Measurements from ENCODE around the gene SLC6A16. TPM values are rescaled to one million over a fixed set of nuclear protein-coding genes. Genes with fewer than 3 reads are reported as not detected.
"Not testable (repeated sequence)": the region's sequence is repeated elsewhere in the genome, so short reads cannot be mapped to it uniquely, and the experiment has no call there.

Gene SLC6A16
- polyA plus RNA-seq, 4 donors, result 1.8 to 6.5 (median 3.2) TPM

- DNase-seq (ENCODE audit: low read depth in 4 of 4, low spot score in 2 of 4), result not testable (repeated sequence)
These were observed 7.9 kb upstream of the SLC6A16 start for GRCh38 chr19:49332691-49333417.

- no peak for DNase-seq (ENCODE audit: low read depth in 4 of 4, low spot score in 2 of 4)
These were observed 6.6 kb upstream of the SLC6A16 start for GRCh38 chr19:49331616-49332055.

DNA sequence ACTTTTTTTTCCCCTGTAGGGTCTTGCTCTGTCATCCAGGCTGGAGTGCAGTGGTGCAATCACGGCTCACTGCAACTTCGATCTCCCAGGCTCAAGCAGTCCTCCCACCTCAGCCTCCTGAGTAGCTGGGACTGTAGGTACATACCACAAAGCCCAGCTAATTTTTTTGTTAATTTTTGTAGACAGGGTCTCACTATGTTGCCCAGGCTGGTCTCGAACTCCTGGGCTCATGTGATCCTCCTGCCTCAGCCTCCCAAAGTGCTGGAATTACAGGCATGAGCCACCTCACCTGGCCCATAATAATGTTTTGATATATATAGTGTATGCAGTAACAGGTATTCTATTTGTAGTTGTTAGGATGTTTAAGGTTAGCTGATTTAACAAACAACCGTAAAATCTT, 6.2 kb upstream of the SLC6A16 start:
- not testable (repeated sequence) for DNase-seq (ENCODE audit: low read depth in 4 of 4, low spot score in 2 of 4)

DNA sequence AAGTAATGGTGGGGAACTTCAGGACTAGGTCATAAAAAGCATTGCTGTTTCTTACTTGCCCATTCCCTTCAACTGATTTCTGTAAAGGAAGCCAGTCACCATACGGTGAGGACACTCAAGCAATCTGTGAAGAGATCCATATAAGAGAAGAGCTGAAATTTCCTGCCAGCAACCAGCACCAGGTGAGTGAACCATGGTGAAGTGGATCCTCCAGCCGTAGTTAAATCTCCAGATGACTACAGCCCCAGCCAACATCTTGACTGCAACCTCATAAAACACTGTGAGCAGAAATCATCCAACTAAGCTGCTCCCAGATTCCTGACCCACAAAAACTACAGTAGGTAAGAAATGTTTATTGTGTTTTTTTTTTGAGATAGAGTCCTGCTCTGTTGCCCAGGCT, 3.8 kb upstream of the SLC6A16 start:
- no peak for DNase-seq (ENCODE audit: low read depth in 4 of 4, low spot score in 2 of 4)

- DNase-seq (ENCODE audit: low read depth in 4 of 4, low spot score in 2 of 4), result no peak
These were observed 3.0 kb upstream of the SLC6A16 start for GRCh38 chr19:49327878-49328544.

DNA sequence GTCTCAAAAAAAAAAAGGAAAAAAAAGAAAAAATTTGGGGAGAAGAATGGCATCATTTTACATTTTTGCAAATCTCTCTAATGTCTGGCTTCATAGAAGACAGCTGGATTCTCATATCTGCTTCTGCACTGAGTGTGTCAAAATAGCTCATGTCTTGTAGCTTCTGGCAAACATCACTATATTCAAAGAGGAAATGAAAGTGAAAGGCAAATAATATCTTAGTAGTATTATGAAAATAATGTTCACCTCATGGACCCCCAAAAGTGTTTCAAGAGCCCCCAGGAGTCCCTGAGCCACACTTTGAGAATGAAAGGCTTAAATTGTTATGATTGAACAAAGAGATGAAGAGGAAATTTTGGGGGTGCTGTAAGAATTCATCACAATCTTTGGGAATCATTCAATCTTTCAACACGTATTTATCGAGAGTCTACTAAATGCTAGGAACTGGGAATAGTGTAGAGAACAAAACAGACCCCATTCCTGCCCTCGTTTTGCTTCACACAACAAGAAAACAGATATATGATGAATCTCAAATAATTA, 1.2 kb upstream of the SLC6A16 start:
- DNase-seq (ENCODE audit: low read depth in 4 of 4, low spot score in 2 of 4), result no peak

GRCh38 chr19:49325756-49326155, 765 bp upstream of the SLC6A16 start:
- not testable (repeated sequence) for DNase-seq (ENCODE audit: low read depth in 4 of 4, low spot score in 2 of 4)

GRCh38 chr19:49318296-49318695, 6.7 kb downstream of the SLC6A16 start:
- no peak for DNase-seq (ENCODE audit: low read depth in 4 of 4, low spot score in 2 of 4)

DNA sequence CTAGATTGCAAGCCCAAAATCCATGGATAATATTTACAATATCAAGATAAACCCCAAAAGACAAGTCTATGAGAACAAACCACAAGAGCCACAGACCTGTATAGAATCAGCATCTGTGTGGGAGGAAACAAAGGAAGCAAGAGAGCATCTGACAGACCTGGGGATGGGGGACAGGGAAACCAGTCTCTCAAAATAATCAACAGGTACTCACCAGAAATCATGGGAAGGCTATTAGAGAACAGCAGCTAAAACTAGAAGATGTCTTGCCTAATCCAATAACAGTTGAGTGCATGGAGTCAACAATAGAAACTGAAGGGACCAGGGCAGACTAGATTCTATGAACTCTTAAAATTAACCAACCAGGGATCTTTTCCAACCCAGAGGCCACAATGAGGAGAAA, 8.7 kb downstream of the SLC6A16 start:
- no peak for DNase-seq (ENCODE audit: low read depth in 4 of 4, low spot score in 2 of 4)

- no peak for DNase-seq (ENCODE audit: low read depth in 4 of 4, low spot score in 2 of 4)
These were observed 9.9 kb downstream of the SLC6A16 start for GRCh38 chr19:49315111-49315510.

DNA sequence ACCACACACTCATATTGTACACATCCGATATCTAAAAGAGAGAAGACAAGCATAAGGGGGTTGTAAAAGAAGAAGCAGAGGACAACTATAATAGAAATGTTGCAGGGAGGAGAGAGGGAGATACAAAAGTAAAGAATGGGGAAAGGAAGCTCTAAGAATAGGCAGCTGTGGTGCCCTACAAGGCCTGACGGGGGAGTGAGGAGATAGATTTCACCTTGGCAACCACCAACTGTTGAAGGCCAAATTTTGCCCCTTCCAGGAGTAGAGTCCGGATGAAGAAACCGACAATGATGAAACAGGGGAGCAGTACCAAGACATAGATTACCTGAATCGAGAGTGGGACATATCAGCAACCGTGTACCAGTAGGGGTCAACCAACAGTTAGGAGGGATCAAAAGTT, 15.9 kb downstream of the SLC6A16 start:
- no peak for DNase-seq (ENCODE audit: low read depth in 4 of 4, low spot score in 2 of 4)

DNA sequence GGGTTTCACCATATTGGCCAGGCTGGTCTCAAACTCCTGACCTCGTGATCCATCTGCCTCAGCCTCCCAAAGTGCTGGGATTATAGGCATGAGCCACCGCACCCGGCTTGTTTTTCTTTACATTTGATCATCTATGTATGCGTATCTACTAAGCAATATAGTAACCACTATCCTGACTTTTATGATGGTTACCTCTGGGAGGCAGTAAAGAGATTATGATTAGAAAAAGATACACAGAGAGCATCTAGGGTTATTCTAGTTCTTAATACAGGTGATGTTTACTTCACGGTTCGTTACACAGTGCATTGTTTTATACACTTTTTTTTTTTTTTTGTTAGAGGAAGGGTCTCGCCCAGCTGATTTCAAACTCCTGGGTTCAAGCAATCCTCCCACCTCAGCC, 18.3 kb downstream of the SLC6A16 start:
- not testable (repeated sequence) for DNase-seq (ENCODE audit: low read depth in 4 of 4, low spot score in 2 of 4)

DNA sequence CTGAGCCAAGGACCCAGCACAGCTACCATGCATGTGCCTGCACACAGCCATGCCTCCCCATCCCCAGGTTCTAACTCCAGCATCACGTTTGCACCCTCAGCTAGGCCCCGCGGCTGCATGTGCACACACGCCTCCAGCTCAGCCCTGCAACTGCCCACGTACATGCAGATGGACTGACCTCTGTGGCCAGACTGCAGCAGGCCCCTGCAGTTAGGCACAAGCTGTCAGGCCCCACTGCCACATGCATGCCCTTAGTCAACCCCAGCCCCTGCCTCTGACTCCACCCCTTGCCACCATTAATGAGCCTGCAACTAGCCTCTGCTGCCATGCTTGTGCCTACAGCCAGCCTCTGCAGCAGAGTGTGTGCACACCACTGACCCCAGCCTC, 23.1 kb downstream of the SLC6A16 start:
- DNase-seq (ENCODE audit: low read depth in 4 of 4, low spot score in 2 of 4), result no peak

GRCh38 chr19:49301165-49301865, 23.7 kb downstream of the SLC6A16 start:
- peak; percentile 7 to 25 (median 14) for DNase-seq (ENCODE audit: low read depth in 4 of 4, low spot score in 2 of 4)

DNA sequence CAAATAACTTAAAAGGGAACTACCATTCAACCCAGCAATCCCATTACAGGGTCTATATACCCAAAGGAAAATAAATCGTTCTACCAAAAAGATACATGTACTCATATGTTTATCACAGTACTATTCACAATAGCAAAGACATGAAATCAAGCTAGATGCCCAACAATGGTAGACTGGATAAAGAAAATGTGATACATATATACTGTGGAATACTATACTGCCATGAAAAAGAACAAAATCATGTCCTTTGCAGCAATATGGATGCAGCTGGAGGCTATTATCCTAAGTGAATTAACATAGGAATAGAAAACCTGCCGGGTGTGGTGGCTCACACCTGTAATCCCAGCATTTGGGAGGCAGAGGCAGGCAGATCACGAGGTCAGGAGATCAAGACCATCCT, 26.3 kb downstream of the SLC6A16 start:
- not testable (repeated sequence) for DNase-seq (ENCODE audit: low read depth in 4 of 4, low spot score in 2 of 4)

- DNase-seq (ENCODE audit: low read depth in 4 of 4, low spot score in 2 of 4), result no peak
These were observed 27.6 kb downstream of the SLC6A16 start for GRCh38 chr19:49297403-49297802.

- DNase-seq (ENCODE audit: low read depth in 4 of 4, low spot score in 2 of 4), result no peak
These were observed 29.6 kb downstream of the SLC6A16 start for GRCh38 chr19:49295208-49295880.

- DNase-seq (ENCODE audit: low read depth in 4 of 4, low spot score in 2 of 4), result no peak
These were observed 30.6 kb downstream of the SLC6A16 start for GRCh38 chr19:49294401-49294800.

- no peak for DNase-seq (ENCODE audit: low read depth in 4 of 4, low spot score in 2 of 4)
These were observed 34.5 kb downstream of the SLC6A16 start for GRCh38 chr19:49290517-49290916.

- not testable (repeated sequence) for DNase-seq (ENCODE audit: low read depth in 4 of 4, low spot score in 2 of 4)
These were observed 35.7 kb downstream of the SLC6A16 start for GRCh38 chr19:49289286-49289685.

GRCh38 chr19:49288205-49288604, 36.8 kb downstream of the SLC6A16 start:
- not testable (repeated sequence) for DNase-seq (ENCODE audit: low read depth in 4 of 4, low spot score in 2 of 4)

All from left renal cortex interstitium (tissue), 4 donors.